Cardiac fibroblast (primary cell): ENCODE results near the gene CTCFL.

ENCODE experiments used
- DNase-seq, 2 donors: peaks; one replicate each; pipeline versions ENCODE4 v3.0.0 to v3.0.0-alpha.2; 2010; ENCODE audit warnings: low read depth in 2 of 2
- H3K4me3 ChIP-seq, 2 donors: replicated peaks in 1 of 2; 1 replicate in 1 of 2; 2 replicates in 1 of 2; pipeline ENCODE4 v1.5.1; 2011; ENCODE audit warnings: low read depth in 2 of 2, low read length in 2 of 2, mild to moderate bottlenecking in 2 of 2, moderate library complexity in 1 of 2
- TF ChIP-seq, protein P1 (sequence below): IDR thresholded peaks from one replicate; pipeline ENCODE4 v1.5.1; 2011; ENCODE audit warnings: low read depth, mild to moderate bottlenecking, low read length, inconsistent platforms

CTCFL gene

DNA sequence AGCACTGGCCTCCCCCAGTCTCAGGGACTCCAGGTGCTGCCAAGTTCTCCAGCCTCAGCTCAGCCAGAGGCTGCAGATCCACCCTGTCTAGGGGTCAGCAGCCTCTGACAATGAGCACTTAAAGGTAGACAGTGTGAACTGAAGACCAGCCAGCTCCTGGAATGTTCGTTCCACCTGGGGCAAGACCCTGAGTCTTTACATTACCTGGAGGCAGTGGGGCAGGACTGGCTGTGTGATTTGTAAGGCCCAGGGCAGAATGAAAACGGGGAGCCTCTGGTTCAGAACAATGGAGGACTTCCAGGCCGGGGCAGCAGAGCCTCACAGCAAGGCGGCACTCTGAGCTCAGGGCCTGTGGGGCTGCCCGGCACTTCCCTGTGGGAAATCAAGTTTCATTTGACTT lies 65.0 kb downstream of the CTCFL start:
- DNase-seq: no peak
- TF ChIP-seq, protein P1, sequence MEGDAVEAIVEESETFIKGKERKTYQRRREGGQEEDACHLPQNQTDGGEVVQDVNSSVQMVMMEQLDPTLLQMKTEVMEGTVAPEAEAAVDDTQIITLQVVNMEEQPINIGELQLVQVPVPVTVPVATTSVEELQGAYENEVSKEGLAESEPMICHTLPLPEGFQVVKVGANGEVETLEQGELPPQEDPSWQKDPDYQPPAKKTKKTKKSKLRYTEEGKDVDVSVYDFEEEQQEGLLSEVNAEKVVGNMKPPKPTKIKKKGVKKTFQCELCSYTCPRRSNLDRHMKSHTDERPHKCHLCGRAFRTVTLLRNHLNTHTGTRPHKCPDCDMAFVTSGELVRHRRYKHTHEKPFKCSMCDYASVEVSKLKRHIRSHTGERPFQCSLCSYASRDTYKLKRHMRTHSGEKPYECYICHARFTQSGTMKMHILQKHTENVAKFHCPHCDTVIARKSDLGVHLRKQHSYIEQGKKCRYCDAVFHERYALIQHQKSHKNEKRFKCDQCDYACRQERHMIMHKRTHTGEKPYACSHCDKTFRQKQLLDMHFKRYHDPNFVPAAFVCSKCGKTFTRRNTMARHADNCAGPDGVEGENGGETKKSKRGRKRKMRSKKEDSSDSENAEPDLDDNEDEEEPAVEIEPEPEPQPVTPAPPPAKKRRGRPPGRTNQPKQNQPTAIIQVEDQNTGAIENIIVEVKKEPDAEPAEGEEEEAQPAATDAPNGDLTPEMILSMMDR: no peak
- H3K4me3 ChIP-seq: no peak overlapping the region

DNA sequence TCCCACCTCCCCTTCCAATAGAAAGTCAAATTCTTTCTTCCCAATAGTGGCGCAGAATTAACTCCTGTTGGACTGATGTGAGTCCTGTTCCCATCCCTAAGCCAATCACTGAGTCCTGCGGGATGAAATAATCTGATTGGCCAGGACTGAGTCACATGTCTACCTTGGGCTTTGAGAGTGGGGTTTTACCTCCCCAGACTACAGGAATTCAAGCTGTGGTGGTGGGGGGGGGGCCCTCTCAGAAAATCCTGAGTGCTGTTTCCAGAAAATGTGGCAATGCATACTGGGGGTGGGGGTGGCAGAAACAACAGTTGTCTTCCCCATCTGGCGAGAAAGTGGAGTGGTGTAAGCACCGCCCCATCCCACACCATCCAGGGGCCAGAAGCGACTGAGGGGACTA lies 65.7 kb downstream of the CTCFL start:
- no peak for DNase-seq
- H3K4me3 ChIP-seq: no peak overlapping the region
- TF ChIP-seq, protein P1: no peak

DNA sequence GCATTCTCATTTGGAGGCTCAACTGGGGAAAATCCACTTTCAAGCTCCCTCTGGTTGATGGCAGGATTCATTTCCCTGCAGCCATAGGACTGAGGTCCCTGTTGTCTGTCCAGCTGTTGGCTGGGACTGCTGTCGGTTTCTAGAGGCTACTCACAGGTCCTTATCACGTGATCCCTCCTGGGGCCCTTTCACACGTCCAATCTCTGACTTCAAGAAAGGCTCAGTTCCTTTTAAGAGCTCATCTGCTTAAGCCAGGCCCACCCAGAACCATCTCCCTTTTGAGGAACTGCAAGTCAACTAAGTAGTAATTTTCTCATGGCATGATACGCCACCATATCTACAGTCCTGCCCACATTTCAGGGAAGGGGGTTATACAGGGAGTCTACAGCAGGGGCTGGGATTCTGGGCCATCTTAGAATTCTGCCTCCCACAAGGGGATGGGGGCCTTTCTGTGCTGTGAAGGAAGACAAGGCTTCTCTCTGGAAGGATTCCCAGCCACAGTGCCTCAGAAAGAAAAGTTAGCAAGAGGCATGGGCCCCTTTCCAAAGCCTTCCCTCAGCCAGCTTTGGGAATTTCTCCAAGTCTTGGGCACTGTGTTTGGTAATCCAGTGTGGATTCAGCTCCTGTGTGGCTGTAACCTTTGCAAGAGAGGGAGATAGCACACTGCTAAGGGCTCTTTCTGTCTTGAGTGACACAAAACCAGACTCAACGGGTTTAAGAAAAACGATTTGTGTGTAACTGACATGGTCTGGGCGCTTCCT lies 66.4 kb downstream of the CTCFL start:
- H3K4me3 ChIP-seq: no peak overlapping the region
- DNase-seq: peak in 1 of 2 donors; percentile 78
- TF ChIP-seq, protein P1: no peak

DNA sequence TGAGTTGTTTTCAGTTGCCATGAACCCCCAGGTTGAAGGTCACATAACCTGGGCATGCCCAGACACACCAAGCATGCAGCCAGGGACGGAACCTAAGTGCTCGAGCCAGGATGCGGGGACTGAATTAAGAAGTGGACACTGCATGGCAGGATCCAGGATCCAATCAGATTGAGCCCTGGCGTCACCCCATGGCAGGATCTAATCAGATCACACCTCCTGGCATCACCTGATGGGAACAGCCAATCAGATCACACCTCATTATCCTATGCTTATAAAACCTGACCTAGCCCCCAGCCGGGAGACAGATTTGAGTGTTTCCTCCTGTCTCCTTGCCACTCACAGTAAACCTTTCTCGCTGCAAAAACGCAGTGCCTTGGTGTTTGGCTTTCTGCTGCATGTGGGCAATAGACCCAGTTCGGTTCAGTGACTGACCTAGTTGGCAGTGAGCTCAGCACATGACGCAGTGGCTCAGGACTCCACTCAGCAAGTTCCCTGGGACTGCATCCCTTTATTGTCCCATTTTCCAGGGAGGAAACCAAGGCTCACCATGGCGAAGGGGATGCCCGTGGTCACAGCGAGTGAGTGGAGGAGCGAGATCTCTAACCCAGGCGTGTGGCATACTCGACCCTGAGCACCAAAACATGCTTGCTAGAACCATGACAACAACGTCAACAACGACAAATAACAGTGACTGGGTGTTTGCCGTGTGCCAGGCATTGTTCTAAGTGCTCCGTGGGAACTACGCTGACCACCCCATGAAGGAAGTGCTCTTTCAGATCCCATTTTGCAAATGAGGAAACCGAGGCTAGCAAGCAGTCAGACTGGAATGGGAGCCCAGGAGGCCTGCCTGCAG lies 67.5 kb downstream of the CTCFL start:
- TF ChIP-seq, protein P1: no peak
- no peak overlapping the region for H3K4me3 ChIP-seq
- no peak for DNase-seq

DNA sequence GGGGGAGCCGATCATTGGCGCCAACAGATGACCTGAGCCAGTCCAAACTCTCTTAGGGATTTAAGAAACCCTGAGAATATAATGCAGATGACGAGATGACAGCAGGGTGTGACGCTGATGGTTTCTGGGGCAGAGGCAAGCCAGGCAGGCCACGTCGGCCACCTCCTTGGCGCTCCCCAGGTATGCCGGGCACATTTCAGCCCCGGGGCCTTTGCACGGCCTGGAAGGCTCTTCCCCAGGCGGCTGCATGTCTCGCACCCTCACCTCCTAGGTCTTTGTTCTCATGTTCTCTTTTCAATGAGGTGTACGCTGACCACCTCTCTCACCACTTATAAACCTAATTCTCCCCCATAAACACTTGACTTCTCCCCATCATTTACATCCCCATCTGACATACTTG lies 68.8 kb downstream of the CTCFL start:
- TF ChIP-seq, protein P1: no peak
- DNase-seq: no peak
- H3K4me3 ChIP-seq: no peak overlapping the region

DNA sequence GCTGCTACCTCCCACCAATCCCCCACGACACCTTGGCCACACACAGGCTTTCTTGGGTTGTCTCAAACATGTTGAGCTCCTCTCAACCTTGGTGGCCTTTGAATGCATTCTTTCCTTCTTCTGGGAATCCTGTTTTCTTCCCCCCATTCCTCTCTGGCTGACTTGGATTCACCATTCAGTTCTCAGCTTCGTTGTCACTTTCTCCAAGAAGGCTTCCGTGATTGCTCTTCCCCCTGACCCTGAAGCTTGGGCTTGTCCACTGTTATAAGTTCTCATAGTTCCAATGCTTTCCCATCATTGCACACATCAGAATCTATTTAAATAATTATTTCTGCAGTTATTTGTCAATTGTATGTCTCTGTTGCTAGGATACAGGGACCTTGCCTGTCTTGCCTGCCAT lies 69.6 kb downstream of the CTCFL start:
- no peak overlapping the region for H3K4me3 ChIP-seq
- DNase-seq: no peak
- TF ChIP-seq, protein P1: no peak
